ENCODE measurements around the gene DDA1. TPM values are rescaled to one million over a fixed set of nuclear protein-coding genes. Genes with fewer than 3 reads are reported as not detected.

DDA1 gene
- total RNA-seq, 1 donor from 2014 or later: 10.0 TPM

DNA sequence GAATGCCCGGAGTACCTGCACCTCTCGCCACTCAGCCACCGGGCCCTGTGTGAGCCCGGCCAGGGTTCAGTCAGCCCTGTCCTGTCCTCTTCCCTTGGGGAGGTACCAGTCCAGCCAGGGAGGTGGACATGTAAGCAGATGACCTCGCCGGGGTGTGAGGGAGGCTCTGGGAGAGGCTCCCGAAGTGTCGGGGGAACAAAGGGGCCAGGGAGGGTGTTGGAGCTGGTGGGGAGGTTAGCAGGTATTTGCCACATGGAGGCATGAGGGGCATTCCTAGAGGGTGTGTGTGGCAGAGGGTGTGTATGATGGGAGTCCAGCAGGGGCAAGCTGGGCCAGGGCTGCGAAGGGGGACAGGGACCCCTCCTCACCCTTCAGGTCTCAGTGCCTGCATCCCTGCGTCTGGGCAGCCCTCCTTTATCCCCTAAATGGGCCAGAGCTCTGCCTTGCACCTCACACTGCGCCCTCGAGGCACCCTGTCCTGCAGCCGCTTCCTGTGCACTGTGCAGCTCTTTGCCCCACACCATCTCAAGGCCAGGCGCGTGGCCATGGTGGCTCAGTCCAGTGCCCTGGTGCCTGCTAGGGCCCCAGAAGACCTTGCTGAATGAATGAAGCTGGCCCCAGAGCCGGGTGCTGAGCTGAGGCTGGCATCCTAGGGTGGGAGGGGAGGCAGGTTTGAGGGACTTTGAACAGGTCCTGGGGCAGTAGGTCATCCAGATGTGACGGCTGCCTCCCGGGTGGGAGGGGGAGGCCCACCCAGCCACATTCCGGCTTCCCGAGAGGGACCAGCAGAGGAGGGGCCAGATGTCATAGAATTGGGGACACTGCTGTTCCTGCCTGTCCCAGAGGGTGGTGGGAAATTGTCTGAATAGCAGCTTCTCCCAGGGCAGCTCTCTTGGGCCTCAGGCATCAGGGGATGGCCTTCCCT is 3.1 kb downstream of the DDA1 start:
- DNase-seq: no peak

DNA sequence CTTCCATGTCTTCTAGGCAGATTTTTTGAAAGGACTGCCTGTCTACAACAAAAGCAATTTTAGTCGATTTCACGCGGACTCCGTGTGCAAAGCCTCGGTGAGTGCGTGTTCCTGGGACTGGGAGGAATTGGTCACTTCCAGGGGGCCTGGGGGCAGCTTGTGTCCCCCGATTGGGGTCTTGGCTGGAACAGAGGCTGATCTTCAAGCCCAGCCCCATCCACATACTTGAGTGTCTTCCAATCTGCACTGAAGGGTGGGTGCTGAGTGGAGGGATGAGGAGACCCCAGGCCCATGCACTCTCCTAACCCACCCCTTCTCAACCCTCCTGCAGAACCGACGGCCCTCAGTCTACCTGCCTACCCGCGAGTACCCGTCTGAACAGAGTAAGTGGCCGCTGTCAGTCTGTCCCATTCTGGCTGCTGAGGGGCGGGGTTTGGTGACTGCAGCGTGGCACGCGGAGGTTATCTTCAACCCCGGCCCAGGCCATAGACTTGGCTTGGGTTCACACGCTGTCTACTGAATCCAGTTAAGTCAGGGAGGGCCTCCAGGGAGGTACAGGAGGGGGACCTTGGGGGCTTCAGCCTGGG is 4.7 kb downstream of the DDA1 start:
- no peak for DNase-seq

DNA sequence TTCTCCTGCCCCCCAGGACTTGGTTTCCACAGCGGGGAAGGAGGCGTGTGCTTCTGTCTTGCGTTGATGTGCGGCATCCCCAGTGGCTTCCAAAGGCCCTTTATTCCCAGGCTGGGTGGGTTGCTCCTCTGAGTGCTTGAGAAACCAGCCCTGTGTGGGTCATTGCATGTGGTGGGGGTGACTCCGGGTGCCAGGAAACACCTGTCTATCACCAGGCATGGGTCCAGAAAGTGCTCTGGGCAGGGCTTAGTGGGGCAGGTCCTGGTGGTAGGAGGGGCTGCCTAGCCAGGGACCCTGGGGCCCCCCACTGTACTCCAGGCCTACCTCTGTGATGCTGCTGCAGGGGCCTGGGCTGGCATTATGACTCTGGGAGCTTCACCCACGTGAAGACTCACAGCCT is 9.6 kb downstream of the DDA1 start:
- no peak for DNase-seq

DNA sequence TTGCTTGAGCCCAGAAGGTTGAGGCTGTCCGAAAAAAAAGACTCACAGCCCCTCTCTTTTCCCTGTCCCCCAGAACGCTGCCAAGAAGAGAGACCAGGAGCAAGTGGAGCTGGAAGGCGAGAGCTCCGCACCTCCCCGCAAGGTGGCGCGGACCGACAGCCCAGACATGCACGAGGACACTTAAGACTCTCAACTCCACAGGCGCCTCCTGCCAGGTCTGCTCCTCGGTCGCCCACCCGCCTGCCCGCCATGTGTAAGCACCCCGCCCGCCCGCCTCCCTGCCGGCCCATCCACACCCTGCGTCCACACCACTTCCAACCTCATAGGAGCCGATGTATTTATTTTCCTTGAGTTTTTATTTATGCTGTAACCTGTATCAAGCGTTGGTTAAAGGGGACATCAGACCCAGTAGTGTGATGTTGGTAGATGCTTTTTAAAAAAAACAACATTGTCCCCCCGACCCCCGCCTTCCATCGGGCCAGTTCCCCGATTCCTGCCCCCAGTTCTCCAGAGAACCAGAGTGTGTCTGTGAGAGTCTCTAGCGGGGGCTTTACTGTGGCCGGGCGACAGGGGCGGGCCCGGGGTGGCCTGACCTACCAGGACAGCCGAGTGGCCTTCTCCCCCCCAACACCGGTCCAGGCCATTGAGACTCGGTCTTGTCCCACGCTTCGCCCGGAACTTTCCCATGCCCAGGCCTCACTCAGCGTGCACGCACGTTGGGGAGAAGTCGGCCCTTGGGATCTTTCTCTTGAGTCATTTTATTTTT is 10.3 kb downstream of the DDA1 start:
- DNase-seq: no peak

DNA sequence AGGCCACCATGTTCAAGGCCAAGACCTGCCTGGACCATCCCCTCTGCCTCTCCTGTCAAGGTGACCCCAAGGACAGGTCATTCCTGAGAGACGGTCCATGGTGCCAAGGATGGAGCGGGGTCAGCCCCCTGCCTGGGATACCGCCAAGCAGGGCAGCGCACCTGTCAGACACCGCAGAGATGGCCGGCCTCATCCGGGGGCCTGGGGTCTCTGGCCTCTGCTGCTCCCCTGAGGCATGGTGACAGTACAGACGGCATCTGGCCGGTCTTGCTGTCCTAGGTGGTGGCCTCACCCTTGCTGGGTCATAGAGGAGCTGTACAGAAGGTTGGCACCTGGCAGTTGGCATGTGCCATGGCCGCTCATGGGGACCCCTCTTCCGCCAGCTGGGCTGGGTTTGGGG is 11.1 kb downstream of the DDA1 start:
- no peak for DNase-seq

DNA sequence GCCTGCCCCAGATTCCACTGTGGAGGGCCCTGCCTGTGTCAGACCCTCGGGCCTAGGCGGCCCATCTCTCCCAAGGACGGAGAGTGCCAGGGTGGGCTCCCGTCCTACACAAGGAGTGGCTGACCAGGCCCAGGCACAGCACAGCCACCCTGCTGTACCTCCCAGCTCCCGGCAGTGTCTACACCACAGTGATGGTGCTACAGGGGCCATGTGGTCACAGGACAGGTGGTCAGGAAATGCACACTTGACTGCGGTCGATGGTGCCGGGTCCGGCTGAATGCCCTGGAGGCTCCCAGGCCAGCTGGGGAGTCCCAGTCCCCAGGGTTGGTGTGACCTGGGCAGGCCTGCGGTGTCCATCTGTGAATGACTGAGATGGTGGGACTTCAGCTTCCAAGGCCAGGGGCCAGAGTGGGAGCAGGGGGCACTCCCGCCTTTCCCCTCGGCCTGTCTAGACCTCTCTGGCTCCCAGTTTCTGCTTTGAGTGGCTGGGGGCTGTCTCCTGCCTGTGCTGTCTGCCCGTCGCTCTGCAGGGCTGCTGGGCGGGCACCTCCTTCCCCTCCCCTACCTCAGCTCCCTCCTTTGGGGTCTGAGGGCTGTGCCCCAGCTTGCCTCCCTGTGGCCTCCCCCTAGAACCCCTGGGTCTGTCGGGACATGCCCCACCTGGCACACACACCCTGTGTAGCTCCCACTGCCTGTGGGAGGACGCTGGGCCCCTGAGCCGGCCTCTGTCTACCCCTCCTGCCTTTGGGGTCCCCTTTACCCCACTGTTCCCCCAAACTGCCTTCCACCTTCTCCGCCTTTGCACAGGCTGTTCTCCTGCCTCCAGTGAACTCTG is 12.5 kb downstream of the DDA1 start:
- DNase-seq: no peak

DNA sequence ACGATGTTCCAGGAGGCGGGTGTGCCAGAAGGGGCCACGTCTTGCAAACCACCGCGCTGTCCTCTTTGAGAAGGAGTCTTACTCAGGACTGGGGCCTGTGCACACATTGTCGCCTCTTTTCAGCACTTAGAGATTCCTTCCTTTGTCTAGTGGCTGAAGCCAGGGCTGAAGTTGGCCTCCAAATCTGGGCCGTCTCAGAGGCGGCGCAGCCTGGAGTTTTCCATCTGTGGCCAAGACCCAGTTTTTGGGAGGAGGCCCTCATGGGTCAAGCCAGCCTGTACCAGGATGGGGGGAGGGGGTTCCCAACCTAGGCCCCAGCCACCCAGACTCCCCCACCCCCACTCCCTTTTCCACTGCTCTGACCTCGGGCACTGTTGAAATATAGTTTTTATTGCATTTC is 13.5 kb downstream of the DDA1 start:
- DNase-seq: no peak

DNA sequence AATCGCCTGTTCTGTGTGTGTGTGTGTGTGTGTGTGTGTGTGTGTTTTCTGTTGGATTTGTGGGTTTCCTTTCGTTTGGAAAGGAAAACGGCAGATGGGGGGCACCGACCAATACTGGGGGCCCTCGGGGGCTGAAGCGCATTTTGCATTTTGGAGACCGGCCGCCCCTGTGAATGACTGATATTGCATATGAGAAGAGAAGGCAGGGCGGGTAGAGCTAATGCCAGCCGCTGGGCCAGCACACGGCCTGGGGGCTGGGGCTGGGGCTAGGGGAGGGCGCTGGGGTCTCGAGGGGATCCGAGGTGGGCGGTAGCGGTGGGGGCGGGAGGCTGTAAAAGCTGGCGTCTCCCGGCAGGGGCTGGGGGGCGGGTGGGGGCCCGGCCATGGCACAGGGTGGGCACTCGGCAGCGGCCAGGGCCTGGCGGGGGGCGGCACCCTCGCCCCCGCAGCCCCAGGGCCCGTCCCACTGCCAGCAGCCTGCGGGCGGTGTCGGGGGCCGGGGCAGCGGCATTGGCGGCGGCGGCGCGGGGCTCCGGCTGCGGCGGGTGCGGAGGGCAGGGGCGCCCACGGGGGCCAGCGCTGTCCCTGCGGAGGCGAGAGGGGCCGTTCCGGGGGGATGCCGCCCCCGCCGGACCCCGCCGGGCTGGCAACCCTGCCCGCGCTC is 14.1 kb downstream of the DDA1 start:
- DNase-seq: no peak

DNA sequence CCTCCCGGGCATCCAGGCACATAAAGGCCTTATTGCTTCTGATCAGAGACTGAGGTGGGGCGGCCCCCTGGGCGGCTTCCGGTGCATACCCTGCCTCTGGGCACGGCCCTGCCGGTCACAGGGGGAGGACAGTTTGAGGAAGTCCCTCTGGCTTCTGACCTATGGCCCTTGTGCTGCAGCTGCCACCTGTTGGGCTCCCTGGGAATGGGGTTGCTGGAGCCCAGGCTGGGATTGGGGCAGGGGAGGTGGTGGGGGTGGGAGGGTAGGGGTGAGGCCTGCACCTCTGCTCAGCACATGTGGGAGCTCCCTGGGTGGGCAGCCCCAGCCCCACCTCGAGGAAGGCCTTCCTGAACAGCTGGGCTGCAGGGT is 14.6 kb downstream of the DDA1 start:
- DNase-seq: no peak

DNA sequence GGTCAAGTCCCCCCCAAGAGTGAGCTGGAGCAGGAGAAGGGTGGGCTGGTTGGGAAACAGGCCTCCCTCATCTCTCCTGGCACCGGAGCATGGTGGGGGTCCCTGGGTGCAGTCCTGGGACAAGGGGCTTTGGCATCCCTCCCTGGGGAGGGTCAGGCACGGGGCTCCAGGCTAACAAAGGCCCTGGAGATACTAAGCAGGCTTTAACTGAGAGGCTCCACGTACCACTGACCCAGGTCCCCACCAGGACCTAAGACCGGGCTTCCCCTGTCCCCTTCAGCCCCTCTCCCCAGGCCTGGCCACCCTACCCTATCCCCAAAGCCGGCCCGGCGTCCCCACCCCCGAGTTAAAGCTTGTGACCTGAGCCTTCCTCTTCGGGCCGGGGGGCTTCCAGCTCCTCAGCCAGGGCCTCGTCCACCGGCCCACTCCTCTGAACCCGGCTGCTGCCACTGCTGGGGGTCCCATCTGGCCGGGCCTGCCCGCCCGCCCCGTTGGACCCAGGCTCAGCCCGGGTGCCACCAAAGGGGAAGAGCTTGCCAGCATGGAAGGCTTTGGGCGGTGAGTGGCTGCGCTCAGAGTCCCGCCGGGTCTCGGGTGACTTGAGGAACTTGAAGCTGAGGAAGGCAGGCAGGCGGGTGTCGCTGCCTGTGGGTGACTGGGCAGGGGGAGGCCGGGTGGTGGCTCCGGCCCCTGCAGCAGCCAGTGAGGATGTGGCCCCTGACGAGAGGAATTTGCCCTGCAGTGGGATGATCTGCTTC is 15.2 kb downstream of the DDA1 start:
- DNase-seq: no peak

DNA sequence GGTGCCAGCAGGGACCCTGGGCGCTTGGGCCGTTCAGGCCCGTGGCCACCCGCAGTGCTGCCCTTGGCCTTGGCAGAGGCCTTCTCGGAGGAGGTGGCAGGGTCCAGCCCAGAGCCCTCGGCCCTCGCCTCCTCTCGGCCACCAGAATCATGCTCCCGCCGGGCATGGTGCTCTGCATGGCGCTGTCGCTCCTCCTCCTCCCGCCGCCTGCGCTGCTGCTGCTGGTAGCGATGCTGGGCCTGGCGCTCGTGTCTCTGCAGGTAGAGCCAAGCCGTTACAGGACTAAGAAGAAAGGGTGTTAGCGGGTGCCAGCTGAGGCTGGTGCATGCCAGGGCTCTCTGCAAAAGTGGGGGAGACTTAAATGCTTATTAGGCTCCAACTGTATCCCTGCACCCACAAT is 15.8 kb downstream of the DDA1 start:
- no peak for DNase-seq

DNA sequence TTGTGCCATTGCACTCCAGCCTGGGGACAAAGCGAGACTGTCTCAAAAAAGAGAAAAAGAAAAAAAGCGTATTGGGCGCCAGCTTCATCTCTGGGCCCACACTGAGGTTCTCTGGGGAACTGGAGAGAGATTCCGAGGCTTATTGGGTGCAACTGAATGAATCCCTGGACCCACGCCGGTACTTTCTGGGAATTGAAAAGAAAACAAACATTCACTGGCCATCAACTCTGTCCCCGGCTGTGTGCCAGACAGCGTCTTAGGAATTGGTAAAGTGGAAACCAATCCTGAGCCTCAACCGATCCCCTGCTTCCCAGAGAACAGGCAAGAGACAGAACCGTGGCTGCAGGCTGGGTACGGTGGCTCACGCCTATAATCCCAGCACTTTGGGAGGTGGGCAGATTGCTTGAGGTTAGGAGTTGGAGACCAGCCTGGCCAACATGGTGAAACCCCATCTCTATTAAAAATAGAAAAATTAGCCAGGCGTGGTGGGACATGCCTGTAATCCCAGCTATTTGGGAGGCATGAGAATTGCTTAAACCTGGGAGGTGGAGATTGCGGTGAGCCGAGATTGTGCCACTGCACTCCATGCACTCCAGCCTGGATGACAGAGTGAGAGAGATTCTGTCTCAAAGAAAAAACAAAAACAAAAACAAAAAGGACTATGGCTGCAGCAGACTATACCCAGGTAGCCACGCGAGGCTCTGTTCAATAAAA is 16.7 kb downstream of the DDA1 start:
- DNase-seq: peak; percentile 26

DNA sequence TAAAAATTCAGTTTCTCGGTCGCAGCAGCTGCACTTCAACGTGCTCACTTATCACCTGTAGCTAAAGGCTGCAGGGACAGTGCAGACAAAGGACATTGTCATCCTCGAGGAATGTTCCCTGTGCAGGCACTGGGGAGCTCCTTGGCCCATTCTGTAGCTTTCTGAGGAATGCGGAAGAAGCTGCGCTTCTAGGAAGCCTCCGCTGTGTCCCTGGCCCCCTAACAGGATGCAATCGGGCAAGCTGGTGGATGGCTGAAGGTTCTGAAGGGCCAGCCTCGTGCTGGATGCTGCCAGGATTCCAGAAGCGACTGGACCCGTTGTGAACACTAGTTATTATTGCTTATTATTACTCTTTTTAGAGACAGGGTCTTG is 17.2 kb downstream of the DDA1 start:
- DNase-seq: no peak

DNA sequence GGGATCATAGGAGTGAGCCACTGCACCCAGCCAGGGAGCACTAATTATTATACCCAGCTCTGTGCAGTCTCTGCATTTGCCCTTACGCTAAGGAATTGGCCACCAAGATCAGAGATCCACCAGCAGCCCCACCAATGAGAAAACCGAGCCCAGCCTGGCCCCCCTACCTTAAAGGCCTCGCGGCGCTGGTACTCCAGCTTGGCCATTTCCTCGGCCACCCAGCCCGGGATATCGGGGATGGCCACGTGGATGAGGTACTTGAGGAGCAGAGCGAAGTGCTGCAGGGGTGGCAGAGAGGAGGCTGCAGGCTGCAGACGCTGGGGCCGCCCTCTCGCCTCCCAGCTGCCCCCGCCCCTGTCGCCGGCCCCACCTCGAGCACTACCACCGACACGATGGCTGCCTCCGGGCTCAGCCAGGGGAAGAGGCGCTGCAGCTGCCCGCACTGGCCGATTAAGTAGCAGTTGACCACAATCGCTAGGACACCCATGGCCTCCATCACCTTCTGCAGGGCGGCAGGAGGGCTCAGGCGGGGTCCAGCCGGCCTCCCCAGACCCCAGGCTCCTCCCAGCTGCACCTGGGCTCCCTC is 17.8 kb downstream of the DDA1 start:
- DNase-seq: no peak

DNA sequence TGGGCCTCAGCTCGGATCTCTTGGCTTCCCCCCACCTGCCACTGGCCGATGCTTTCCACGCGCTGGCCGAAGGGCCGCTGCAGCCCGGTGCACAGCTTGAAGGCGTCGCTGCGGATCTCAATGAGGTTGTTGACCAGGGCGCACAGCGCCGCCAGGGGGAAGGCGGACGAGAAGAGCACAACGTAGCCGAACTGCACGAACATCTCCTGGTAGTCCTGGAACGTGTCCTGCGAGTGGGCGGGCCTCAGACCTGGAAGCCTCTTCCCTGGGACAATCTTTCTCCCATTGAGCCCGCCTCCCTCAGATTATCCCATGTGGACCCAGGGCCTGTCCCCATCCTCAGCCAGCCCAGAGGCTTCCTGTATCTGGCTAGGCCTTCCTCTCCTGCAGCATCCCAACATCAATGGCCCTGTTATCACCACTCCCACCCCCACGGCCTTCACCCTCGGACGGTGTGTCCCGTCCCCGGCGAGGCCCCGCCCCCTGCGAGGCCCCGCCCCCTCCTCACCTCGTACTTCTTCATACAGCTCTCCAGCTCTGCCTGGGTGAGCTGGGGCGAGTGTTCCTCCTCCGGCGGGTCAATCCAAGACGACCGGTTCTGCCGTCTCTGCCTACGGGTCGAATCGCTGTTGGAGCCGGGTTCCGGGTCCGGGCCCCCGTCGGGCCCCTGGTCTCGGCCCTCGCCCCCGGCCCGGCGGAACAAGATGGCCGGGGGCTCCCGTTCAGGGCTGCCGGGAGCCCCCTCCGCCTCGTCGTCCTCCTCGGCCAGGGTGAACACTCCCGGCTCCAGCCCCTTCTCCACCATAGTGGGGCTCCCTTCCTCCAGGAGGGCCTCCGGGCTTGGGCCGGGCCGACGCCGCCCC is 18.5 kb downstream of the DDA1 start:
- no peak for DNase-seq

DNA sequence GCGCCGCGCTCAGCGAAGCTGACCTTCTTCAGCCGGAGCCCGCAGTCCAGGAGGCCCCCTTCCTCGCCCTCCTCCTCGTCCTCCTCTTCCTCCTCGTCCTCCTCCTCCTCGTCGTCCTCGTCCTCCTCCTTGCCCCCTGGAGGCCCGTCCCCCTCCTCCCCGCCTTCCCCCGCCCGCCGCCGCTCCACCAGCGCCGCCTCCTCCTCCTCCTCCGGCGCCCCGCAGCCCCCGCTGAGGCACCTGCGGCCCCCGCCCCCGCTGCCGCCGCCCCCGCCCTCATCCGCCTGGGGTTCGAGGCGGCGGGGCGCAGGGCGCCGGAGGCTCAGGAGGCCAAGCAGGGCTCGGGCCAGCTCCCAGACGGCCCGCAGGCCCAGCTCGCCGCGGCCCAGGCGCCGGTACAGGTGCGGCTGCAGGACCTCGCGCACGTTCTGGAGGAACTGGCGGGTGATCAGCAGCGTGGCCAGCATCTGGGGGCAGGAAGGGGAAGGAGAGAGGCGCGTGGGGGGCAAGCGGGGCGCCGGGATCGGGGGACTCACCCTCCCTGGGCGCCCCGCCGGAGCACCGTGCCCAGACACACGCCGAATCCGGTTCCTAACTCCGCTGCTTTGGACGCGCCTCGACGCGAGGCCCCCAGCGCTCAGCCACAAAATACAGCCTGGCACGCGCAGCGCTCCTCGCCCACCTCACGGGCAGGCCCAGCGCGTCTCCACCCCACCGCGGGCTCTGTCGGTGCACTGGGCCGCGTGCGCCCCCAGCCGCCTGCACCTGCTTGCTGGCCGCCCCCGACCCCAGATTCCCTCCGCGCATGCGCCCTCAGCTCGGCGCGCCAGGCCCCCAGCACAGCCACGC is 19.4 kb downstream of the DDA1 start:
- no peak for DNase-seq

DNA sequence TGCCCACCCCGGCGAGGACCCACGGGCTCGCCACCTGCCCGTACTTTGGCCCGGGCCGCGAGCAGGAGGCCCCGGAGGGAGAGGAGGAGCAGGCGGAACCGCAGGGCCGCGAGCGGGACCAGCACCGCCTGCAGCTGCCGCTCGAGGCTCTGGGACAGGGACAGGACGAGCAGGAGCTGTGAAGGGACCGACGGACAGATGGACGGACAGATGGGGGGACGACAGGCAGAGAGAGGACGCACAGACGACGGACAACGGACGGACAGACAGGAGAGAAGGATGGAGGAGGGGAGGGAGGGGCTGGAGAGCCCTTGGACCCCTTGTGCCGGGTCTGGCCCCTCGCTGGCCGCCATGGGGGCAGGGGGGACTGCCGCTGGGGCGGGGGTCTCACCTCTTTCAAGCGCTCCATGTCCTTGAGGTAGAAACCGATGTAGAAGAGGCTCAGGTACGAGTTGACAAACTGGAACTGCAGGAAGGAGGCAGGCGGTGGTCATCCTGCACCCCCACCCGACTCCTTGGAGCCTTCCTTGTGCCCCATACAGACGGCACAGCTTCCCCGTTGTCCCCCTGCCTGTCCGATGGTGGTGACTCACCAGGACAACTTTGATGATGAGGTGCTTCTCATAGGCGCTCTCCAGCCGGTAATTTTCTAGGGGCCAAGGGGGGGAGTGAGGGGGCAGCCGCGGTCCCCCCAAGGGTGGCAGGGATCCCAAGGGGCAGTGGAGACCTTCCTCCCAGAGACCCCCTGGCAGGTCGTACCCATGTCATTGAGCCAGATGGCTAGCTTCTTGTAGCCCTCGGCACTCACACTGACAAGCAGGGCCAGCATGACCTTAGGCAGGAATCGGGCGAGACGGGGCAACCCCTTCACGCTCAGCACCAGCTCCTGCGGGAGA is 20.3 kb downstream of the DDA1 start:
- DNase-seq: no peak

Data from occipital lobe (tissue), 2 donors.